GM20431 (cell line): Measurements from ENCODE around the gene NTSR2.

ENCODE experiments used
- in situ Hi-C: fragments of 300-500 bp; cut with MseI, MboI; formaldehyde crosslinking; loops from one replicate; pipeline ENCODE4 v1.15.0; 2020; ENCODE audit warnings: low sequenced_read_pairs; ENCODE audit not compliant: unreplicated experiment

Gene NTSR2, protein sequence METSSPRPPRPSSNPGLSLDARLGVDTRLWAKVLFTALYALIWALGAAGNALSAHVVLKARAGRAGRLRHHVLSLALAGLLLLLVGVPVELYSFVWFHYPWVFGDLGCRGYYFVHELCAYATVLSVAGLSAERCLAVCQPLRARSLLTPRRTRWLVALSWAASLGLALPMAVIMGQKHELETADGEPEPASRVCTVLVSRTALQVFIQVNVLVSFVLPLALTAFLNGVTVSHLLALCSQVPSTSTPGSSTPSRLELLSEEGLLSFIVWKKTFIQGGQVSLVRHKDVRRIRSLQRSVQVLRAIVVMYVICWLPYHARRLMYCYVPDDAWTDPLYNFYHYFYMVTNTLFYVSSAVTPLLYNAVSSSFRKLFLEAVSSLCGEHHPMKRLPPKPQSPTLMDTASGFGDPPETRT

DNA sequence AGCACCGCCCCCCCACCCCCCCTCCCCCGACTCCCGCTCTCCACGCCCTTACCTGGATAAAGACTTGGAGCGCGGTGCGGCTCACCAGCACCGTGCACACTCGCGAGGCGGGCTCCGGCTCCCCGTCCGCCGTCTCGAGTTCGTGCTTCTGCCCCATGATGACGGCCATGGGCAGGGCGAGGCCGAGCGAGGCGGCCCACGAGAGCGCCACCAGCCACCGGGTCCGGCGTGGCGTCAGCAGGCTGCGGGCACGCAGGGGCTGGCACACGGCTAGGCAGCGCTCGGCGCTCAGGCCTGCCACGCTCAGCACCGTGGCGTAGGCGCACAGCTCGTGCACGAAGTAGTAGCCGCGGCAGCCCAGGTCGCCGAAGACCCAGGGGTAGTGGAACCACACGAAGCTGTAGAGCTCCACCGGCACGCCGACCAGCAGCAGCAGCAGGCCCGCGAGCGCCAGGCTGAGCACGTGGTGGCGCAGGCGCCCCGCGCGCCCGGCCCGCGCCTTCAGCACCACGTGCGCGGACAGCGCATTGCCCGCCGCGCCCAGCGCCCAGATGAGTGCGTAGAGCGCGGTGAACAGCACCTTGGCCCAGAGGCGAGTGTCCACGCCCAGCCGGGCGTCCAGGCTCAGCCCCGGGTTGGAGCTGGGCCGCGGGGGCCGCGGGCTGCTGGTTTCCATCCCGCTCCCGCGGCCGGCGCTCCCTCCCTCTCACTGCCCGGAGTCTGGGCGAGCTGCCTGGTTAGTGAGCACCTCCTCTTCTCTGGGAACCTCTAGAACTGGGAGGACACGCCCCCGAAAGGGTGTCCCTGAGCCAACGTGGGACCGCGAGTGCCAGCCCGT lies at the start of gene NTSR2:
NTSR2 (minus strand) TSS at position 742 of the 838 bp plus-strand sequence; CDS start at position 676, 66 bp downstream.
- in situ Hi-C loops = no loop called here

DNA sequence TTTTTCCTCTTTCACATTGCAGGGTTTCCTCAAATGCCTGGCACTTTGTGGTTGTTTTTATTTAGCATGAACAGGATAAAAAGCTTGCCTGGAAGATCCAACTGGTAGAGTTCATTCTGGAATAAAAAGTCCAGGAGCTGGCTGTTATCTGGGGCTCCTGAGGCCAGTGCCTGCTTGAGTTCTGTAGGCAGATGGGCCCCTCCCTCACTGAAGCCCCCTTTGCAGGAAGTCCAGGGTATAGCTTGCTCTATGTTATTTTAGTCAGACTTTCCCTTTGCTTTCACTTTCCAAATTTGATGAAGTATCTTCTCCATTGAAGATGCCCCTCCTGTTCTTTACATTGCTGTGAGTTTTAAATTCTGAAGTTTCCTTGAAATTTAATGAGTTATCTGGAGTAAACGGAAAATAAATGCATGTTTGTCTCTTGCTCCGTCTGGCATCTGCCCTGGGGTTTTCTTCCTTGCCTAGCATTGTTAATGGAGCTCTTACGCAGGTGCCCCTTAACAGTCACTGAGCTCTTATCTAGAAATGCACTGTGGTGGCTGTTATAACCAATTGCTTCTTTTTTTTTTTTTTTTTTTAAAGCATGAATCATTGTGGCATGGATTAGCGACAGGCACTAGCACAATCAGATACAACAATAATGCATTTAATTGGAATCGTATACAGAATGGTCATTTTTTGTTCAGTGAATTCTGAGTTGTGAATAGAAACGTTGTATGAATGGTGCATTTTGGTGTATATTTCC lies 49.4 kb upstream of the NTSR2 start:
- in situ Hi-C loops = no loop called here

DNA sequence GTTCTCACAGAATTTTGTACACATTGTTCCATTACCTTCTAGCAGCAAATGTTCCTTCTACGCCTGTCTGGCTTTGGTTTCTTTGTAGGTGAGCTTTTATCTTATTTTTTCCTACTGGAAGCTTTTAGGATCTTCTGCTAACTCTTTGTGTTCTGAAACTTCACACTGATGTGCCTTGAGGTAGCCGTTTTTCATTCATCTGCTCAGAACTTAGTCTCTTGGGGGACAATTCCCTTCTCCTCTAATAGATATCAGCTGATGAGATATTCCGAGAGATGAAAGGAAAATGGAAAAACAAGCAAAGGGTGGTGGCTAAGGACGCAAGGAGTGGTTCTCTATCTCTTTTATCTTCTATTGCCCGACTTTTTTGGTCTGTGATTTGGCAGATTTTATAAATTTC lies 48.6 kb upstream of the NTSR2 start:
- in situ Hi-C loops = no loop called here

DNA sequence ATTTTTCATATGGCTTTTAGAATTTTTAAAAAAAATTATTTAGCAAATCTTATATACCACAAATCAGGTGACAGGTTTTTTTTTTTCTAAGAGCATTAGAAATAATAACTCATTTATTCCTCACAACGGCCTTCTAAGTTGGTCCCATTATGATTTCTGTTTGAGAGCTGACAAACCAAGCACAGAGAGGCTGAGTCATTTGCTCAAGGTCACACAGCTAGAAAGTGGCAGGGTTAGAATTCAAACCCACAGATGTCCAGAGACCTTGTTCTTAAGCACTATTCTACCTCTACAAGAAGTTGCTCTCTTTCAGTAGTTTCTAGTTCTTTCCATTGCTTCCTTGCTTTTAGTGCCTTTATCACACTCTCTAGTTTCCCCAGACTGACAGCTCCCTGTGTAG lies 47.6 kb upstream of the NTSR2 start:
- in situ Hi-C loops = no loop called here

DNA sequence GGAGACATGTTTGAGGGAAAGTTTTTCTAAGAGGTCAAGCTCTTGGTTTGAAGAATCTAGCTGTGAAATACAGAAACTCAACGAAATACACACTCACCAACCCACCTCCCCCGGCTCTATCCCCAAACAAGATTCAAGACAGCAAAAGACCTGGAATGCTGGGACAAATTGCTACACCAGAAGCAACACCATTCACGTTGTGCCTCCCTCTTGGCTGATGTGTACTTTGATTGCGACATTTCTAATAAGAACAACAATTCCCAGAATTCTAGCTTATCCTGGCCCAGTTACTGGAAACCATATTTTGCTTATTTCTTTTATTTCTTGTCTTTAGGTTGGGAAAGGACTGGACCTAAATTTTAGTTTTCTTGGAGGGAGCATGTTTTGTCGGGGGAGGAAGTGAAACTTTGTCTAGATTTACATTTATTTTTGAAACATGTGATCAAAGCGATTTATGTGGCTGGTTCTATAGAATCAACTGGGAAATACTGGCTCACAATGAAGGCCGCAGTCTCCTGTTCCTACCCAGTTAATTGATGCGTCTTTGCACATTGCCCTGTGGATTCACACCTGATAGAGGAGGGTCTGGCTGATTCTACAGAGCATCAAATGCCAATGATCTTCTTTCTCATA lies 46.8 kb upstream of the NTSR2 start:
- in situ Hi-C loops = no loop called here

DNA sequence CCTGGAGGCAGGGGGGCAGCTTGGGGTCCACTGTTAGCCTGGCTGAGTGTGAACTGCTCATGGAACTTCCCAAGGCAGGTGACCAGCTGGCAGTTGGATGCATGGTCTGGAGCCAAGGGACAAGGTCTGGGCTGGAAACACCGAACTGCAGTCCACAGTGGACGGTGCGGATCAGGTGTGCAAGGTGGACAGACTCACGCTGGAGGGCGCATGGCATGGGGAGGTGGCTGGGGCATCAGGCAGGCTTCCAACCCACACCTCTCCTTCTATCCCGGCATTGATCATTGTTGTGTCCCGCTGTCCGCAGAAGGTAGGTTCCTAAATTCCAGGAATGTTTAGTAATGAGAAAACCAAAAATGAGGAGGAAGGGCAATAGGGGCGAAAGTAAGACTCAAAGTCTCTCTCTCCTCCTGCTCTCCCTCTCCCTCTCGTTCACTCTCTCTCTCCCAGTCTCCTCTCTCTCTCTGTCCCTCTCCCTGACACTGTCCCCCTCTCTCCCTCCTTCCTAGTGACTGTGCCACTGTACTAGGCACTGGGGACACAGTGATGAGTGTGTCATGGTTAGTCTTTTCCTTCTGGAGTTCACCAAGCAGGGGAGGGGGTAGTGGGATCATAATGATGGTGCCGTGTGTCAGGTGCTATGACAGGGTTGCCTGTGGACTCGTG lies 46.1 kb upstream of the NTSR2 start:
- in situ Hi-C loops = no loop called here

DNA sequence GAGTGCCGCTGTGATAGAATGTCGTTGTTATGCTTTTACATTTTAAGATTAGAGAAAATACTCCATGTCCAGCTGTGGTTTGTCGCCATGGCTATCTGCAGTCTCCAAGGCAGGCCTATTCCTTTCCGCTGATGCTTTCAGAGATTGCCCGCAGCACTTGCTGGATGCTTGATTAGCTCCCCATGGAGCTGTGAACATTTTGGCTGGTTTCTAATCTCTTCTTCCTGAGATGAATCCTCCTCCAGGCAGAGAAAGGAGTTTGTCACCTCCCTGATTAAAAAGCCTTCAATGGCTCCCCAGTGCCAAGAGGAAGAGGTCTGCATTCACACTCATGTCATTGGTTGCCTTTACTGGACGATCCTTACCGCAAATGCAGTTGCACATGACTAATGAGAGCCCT lies 43.8 kb upstream of the NTSR2 start:
- in situ Hi-C loops = no loop called here

DNA sequence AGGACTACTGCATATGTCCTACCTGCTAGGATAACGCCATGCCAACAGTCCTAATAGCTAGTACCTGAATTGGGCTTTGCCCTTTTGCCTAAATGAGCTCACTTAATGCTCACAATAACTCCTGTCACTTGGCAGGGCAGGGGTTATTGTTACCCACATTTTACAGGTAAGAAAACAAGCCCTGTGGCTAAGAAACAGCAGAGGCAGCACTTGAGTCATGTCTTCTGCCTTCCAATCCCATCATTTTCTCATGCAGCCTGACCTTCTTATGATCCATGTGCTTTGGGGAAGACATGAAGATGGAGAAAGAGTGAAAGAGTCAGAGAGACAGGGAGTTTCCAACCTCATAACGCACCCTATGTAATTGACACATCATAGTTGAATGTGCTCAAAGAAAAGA lies 42.9 kb upstream of the NTSR2 start:
- in situ Hi-C loops = no loop called here

DNA sequence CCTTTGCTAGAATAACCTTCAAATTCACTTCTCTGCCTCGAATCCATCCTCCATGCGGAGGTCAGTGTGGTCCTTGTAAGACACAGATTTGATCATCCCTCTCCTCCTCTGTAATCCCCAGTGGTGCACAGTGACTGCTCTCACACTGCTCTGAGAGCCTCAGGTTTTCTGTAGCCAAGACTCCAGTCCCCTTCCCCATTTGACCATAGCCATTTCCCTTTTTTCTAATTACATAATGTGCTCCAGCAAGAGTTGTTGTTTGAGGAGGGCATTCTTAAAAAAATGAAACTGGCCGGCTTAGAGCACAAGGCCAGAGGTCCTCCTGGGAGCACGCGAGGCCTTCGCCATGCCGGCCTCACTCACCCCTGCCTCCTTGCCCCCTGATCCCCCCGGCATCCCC lies 41.8 kb upstream of the NTSR2 start:
- in situ Hi-C loops = no loop called here

DNA sequence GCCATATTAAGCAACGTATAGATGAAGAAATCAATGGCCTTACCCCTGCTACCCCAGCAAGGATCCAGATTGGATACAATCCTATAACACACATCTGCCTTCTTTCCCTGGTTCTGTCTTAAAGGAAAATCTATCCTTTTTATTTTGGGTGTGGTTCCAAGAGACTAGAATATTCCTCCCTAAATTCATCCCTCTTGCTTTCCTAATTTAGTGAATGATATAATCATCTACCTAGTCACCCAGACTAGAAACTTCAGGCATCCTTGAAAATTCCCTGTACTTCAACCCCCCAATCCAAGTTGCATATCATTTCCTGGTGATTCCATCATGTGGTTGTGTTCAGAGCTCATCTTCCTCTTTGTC lies 41.3 kb upstream of the NTSR2 start:
- in situ Hi-C loops = no loop called here

DNA sequence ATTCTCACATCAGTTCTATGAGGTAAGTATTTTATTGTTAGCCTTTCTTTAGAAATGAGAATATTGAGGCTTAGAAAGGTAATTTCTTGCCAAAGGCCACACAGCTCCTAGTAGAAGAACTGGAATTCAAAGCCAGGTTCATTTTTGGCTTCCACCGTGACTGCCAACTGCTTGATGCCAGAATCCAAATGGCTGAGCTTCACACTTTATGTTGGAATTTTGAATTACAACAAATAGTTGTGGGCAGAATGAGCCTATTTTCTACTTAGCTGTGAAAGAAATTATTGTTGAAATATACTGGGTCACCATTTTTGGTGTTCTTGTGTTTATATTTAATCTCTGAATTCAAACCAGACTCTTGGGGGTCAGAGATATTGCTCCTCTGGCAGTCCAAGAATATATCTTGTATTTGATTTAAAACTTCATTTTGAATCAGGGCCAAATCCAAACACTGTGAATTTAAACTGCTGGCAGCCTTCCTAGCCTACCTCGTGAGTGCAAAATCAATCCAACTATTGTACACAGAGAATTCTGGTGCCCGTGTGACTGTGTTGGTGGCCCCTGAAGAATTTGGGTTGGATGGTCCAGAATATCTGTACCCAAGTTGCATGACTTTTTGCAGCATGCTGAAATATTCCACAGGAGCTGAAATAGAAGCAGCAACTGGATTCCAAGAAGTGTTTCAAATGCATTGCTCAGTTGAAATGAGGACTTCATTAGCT lies 40.8 kb upstream of the NTSR2 start:
- in situ Hi-C loops = no loop called here

DNA sequence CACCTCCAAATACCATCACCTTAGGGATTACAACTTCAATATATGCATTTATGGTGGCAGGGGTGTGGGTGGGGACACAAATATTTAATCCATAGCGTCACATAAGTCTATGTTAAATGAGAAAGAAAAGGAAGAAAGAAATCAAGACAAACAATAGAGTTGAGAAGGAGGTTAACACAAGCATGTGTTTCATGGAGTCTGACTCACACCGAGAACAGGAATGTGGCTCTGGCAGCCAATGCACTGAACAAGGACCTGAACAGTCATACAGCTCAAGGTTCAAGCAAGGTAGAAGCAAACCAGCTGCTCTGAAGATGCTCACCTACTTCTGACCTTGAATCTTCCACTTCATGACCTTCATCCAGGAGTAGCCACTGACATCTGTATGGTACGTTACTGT lies 40.2 kb upstream of the NTSR2 start:
- in situ Hi-C loops = no loop called here

DNA sequence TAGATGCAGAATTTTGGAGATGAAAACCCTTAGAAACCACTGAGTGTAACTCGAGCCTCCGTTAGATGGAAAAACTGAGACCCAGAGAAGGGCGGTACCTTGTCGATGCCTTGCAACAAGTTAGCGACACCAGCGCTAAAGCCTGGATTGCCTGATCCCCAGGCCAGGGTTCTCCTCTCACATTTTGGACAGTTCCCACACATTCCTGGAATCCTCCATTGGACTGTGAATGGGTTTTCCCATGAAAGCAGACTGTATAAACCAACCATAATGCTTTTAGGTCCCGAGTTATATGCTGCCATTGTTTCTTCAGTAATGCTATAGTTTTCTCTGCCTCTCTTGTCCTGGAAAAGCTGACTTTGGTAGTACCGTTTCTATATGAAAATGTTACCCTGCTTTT lies 39.3 kb upstream of the NTSR2 start:
- in situ Hi-C loops = no loop called here

DNA sequence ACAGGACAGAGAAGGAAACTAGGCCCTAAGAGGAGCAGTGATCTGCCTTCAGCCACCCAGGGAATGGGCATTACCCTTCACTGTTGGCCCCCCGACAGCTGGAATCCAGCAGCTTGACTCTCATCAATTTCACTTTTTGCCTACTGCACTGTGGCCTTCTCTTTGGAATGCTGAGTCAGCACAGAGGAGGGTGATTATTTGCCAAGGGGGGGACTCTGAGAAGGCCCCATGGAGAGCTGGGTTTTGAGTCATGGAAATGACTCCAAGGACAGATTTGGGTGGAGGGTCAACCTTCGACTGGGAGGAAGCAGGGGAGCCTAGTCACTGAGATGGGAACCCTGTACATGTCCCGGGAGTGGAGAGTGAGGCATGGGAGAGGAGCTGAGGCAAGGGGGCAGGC lies 38.1 kb upstream of the NTSR2 start:
- in situ Hi-C loops = no loop called here

DNA sequence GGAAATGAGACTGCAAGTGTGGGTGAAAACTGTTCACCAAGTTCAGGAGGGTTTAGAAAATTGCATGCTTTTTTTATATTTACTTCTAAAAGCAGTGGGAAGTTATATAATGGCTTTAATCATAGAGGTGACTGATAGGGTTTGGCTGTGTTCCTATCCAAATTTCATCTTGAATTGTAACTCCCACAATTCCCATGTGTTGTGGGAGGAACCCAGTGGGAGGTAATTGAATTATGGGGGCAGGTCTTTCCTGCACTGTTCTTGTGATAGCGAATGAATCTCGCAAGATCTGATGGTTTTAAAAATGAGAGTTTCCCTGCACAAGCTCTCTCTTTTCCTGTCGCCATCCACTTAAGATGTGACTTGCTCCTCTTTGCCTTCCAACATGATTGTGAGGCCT lies 35.7 kb upstream of the NTSR2 start:
- in situ Hi-C loops = no loop called here

DNA sequence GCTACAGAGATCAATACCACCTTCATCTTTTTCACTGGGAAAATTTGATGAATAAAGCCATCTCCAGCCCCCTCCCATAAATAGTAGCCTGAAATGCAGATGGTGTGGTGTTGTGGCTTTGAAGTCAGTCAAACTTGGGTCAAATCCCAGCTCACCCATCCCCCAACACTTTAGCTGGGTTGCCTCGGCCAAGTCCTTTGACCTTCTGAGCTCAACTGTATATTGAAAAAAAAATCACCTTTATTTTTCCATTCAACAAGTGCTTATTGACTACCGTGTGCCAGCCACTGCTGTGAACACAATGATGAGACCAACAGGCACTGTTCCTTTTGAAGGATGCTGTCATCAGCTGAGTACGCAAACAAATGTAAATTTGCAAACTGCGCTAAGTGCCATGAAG lies 35.1 kb upstream of the NTSR2 start:
- in situ Hi-C loops = no loop called here

DNA sequence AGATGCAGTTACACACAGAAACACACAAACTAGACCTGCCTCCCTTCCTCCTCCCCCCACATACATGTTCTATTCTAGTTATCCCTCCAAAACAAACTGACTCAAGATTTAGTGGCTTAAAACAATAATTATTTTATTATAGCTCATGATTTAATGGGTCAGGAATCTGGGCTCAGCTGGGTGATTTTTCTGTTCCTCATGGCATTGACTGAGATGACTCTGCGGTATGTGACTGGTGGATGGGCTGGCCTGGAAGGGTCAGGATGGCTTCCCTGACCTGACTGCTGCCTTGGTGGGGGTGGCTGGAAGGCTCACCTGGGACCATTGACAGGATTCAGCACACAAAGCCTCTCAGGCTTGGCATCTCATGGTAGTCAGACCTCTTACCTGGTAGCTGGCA lies 33.7 kb upstream of the NTSR2 start:
- in situ Hi-C loops = no loop called here

DNA sequence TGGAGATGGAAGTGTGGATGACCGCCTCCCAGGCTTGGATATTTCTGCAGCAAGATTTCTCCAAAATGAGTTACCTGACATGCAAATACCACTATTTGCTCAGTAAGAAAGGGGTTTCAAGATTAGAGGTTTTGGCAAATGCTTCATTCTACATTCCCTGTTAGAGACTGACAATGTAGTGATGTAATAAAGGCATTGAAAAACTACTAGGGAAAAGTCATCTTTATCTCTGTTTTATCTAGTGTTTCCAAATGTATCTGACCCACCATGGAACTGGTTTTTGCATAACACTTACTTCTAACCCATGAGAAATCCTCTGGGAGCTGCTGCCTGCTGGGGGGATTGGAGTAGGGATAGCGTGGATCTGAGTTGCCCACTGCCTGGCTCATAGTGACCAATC lies 33.0 kb upstream of the NTSR2 start:
- in situ Hi-C loops = no loop called here

DNA sequence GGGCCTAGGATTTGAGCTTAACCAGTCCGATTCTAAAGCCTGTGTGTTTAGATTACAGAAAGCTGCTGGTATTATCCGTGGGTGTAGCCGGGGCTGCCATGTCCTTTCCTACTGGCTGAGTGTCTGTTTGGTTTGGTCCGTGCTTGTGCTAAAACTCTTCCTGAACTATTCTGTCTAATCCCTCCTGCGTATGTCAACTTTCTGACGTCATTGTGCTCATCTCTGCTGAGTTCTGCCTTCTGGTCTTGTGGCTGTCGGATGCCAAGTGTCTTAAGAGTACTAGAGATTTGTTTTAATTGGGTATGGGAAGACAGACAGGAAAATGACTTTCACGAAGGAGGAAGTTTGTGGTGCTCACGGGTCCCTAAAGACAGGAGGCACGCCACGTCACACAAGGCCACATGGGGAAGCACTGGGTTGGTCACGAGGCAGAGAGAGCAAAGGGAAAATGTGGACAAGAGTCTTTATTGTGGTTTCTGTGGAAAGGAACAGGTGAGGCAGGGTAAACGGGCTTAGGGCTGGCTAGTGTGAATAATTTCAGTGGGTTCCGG lies 31.8 kb upstream of the NTSR2 start:
- in situ Hi-C loops = no loop called here
